ENCODE results near the gene SENP1. TPM values are rescaled to one million over a fixed set of nuclear protein-coding genes. Genes with fewer than 3 reads are reported as not detected.

Gene SENP1
- polyA plus RNA-seq, 2 of the 4 experiments (the other 2 are of a cell fraction): 13.9 to 49.3 TPM

DNA sequence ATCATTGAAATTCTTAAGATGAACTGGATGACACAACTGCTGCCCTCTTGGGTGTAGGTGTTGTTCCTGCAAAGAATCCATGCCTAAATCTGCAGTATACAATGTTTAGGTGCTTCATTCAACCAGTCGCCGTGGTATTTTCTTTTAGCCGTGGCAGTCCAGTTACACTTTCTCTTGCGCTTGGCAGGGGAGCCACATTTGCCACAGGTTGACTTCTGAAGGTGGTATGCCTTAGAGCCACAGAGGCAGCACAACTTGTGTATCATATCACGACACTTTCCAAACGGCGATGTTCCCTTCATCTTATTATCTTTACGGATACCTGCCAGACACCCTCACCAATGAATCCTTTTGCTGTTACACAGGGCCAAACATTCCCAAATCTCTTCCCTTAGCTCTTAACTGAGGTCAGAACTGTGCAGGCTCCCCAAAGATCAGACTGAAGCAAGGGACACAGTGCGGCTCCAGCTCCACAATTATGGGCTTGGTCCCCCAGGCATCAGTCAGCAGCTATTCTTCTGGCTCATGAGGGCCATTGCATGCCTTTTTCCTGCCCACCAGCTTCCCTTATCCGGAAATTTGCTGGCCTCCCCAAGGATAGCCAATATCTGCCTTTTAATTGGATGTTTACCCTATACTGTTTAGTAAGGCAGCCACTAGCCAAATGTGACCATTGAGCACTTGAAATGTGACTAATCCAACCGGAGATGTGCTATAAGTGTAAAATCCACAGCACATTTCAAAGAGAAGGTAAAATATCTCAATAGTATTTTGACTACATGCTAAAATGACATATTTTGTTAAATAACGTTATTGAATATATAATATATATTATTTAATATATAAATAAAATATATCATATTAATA, 50.7 kb downstream of the SENP1 start:
- H3K27ac ChIP-seq: no peak overlapping the region
- ChIA-PET CTCF (interaction anchor here (1.2 kb wide), 1 partner anchor 30 kb away, joined by 3 read pairs; no protein-coding TSS in a partner anchor), POLR2A (no interaction called here)
- no peak for DNase-seq (ENCODE audit: low read depth in 1 of 2, low spot score in 1 of 2)
- FAIRE-seq: no peak
- no peak overlapping the region for H3K4me2 ChIP-seq
- H3K4me1 ChIP-seq: no peaks in the 10 kb centered on the region
- TF ChIP-seq, protein P1, sequence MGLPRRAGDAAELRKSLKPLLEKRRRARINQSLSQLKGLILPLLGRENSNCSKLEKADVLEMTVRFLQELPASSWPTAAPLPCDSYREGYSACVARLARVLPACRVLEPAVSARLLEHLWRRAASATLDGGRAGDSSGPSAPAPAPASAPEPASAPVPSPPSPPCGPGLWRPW (IDR thresholded peaks at IDR 0.05): no peak
- TF ChIP-seq GATA3 (IDR thresholded peaks at IDR 0.05; ENCODE audit: borderline replicate concordance): no peak
- TF ChIP-seq ZFP36 (IDR thresholded peaks at IDR 0.05; ENCODE audit: borderline replicate concordance, partially characterized antibody): no peak
- TF ChIP-seq, protein P2, sequence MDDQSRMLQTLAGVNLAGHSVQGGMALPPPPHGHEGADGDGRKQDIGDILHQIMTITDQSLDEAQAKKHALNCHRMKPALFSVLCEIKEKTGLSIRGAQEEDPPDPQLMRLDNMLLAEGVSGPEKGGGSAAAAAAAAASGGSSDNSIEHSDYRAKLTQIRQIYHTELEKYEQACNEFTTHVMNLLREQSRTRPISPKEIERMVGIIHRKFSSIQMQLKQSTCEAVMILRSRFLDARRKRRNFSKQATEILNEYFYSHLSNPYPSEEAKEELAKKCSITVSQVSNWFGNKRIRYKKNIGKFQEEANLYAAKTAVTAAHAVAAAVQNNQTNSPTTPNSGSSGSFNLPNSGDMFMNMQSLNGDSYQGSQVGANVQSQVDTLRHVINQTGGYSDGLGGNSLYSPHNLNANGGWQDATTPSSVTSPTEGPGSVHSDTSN (IDR thresholded peaks at IDR 0.05): no peak
- no peak for TF ChIP-seq POLR2A (IDR thresholded peaks at IDR 0.05; ENCODE audit: low read length)
- TF ChIP-seq RCOR1 (IDR thresholded peaks at IDR 0.05; ENCODE audit: low read depth, low read length): no peak
- TF ChIP-seq HMGXB4 (CRISPR knock-in tag; IDR thresholded peaks at IDR 0.05; ENCODE audit: borderline replicate concordance): no peak
- no peak for TF ChIP-seq ZNF302 (CRISPR knock-in tag; IDR thresholded peaks at IDR 0.05)
- TF ChIP-seq EHF (CRISPR knock-in tag; IDR thresholded peaks at IDR 0.05): no peak
- TF ChIP-seq HOXB5 (CRISPR knock-in tag; IDR thresholded peaks at IDR 0.05): no peak
- no peak for TF ChIP-seq NFE2L2 (conservative IDR thresholded peaks at IDR 0.05; ENCODE audit: low read length)
- TF ChIP-seq EHMT2 (IDR thresholded peaks at IDR 0.05; ENCODE audit: low read depth): no peak
- TF ChIP-seq JUN (IDR thresholded peaks at IDR 0.05): no peak
- TF ChIP-seq MAX (IDR thresholded peaks at IDR 0.05): no peak
- no peak for TF ChIP-seq ESRRA (IDR thresholded peaks at IDR 0.05; ENCODE audit: borderline replicate concordance, low read length)
- TF ChIP-seq CBX8 (IDR thresholded peaks at IDR 0.05): no peak
- no peak for TF ChIP-seq ELK1 (IDR thresholded peaks at IDR 0.05; ENCODE audit: low read depth, low read length)
- TF ChIP-seq SMC3 (IDR thresholded peaks at IDR 0.05): no peak
- TF ChIP-seq MYC (IDR thresholded peaks at IDR 0.05; ENCODE audit: borderline replicate concordance, low read length): no peak
- no peak overlapping the region for H3K4me3 ChIP-seq
- 93% methylated on average over 12 of the region's 12 CpGs for WGBS (ENCODE audit: missing lambda C conversion rate)
- ATAC-seq: no peak
- peaks cover 16% of the 10 kb centered on the region for H3K9me3 ChIP-seq

DNA sequence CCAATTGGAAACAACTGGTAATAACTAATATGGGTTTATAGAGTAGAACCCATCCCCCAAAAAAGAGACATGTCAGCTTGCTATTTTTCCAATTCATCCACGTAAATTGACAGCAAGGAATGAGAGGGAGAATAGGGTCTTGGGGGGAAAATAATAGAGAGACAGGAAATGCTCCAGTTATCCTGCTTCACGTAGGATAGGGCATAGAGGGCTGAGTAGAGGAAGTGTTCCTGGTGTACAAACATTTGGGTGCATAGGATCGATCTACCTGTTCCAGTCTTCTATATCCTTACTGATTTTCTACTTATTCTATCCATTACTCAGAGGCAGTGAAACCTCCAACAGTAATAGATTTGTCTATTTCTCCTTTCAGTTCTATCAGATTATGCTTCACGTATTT, 52.0 kb downstream of the SENP1 start:
- ChIA-PET POLR2A (no interaction called here), CTCF (interaction anchor here (0.5 to 1.1 kb wide), 4 partner anchors 10 to 112 kb away, joined by 3 to 4 read pairs (median 3); no protein-coding TSS in a partner anchor)
- TF ChIP-seq EP300 (IDR thresholded peaks at IDR 0.05) (no peak), NFE2L2 (conservative IDR thresholded peaks at IDR 0.05; ENCODE audit: low read length) (no peak), HEYL (CRISPR knock-in tag; IDR thresholded peaks at IDR 0.05) (no peak), HOXB13 (CRISPR knock-in tag; IDR thresholded peaks at IDR 0.05; ENCODE audit: low read depth) (no peak), CBX2 (IDR thresholded peaks at IDR 0.05; ENCODE audit: borderline replicate concordance, low read depth) (no peak), ZNF302 (CRISPR knock-in tag; IDR thresholded peaks at IDR 0.05) (no peak), SMC3 (IDR thresholded peaks at IDR 0.05) (no peak), BHLHE40 (IDR thresholded peaks at IDR 0.05; ENCODE audit: low read depth, low read length) (no peak), RFX5 (IDR thresholded peaks at IDR 0.05) (no peak)
- Histone ChIP-seq H3K9me3 (peaks cover 5% of the 10 kb centered on the region), H3K4me2 (no peak overlapping the region), H3K4me1 (no peaks in the 10 kb centered on the region), H3K27ac (no peak overlapping the region), H3K4me3 (no peak overlapping the region)
- DNase-seq (ENCODE audit: low read depth in 1 of 2, low spot score in 1 of 2) (no peak), FAIRE-seq (no peak), ATAC-seq (no peak)
- 96% methylated on average over 4 of the region's 4 CpGs for WGBS (ENCODE audit: missing lambda C conversion rate)

Data from A549 (cell line).